ENCODE results near the gene ANGPT4. TPM values are rescaled to one million over a fixed set of nuclear protein-coding genes. Genes with fewer than 3 reads are reported as not detected.

ANGPT4 gene
- total RNA-seq, 3 donors from 2014 or later, result not detected

Other genes starting within 250 kb of the ANGPT4 start
- gene SCRT2, start 240.5 kb downstream of the ANGPT4 start, total RNA-seq, result not detected
- gene SLC52A3, start 147.8 kb downstream of the ANGPT4 start, total RNA-seq, result not detected
- 1 to 10 TPM; 6.8 to 8.9 (median 7.9) TPM for gene FAM110A, start 82.6 kb downstream of the ANGPT4 start, total RNA-seq
- not detected for gene RSPO4, start 86.0 kb upstream of the ANGPT4 start, total RNA-seq
- gene PSMF1, start 202.3 kb upstream of the ANGPT4 start, total RNA-seq, result 100 to 1,000 TPM; 224 to 272 (median 230) TPM

All from activated T-cell treated with anti-CD3 and anti-CD28 coated beads, Interleukin-2, amount 50 U/mL, for 4 hours (primary cell).